HepG2 (cell line): ENCODE results near the gene MYADML2. TPM values are rescaled to one million over a fixed set of nuclear protein-coding genes. Genes with fewer than 3 reads are reported as not detected.

Experiments used
- ARHGAP35 ChIP-seq: sonication (generic); formaldehyde crosslinking; IDR thresholded peaks from 2 replicates; pipeline ENCODE4 v1.9.0; 2022; ENCODE audit warnings: mild to moderate bottlenecking, inconsistent platforms, moderate library complexity, missing genetic modification reagents, borderline replicate concordance
- ASH2L ChIP-seq: fragments of 300-600, 200-600 bp; sonication (generic); IDR thresholded peaks from 2 replicates; pipeline ENCODE4 v1.7.0; 2017; ENCODE audit warnings: low read depth, mild to moderate bottlenecking, moderate library complexity, mixed read lengths, low read length; ENCODE audit not compliant: insufficient read length
- CENPBD1 ChIP-seq: sonication (generic); formaldehyde crosslinking; IDR thresholded peaks from 2 replicates; pipeline ENCODE4 v1.8.0; 2022; ENCODE audit warnings: missing genetic modification reagents, low read depth, mild to moderate bottlenecking, borderline replicate concordance
- FIP1L1 ChIP-seq: fragments of 200-400 bp; formaldehyde crosslinking; IDR thresholded peaks from 2 replicates; pipeline ENCODE4 v1.6.1; 2018; ENCODE audit warnings: low read depth, mild to moderate bottlenecking, low read length, moderate library complexity, borderline replicate concordance; ENCODE audit not compliant: insufficient read depth
- FOSL2 ChIP-seq: sonication (generic); formaldehyde crosslinking; IDR thresholded peaks from 2 replicates; pipeline ENCODE4 v1.4.0; 2020; ENCODE audit warnings: missing genetic modification reagents
- GZF1 ChIP-seq: sonication (generic); formaldehyde crosslinking; IDR thresholded peaks from 2 replicates; pipeline ENCODE4 v1.5.1; 2020; ENCODE audit warnings: mild to moderate bottlenecking, missing genetic modification reagents
- KDM3A ChIP-seq: IDR thresholded peaks from 2 replicates; pipeline ENCODE4 v1.6.1; 2018; ENCODE audit warnings: low read depth, missing compliant biosample characterization
- MZF1 ChIP-seq: sonication (generic); formaldehyde crosslinking; IDR thresholded peaks from 2 replicates; pipeline ENCODE4 v1.8.1; 2023; ENCODE audit warnings: mild to moderate bottlenecking, missing genetic modification reagents, borderline replicate concordance
- PTBP1 ChIP-seq: fragments of 200-400 bp; formaldehyde crosslinking; IDR thresholded peaks from 2 replicates; pipeline ENCODE4 v1.6.1; 2018; ENCODE audit warnings: low read length, low read depth; ENCODE audit not compliant: poor library complexity, severe bottlenecking
- REL ChIP-seq: sonication (generic); formaldehyde crosslinking; conservative IDR thresholded peaks from 2 replicates; pipeline ENCODE4 v1.8.0; 2022; ENCODE audit warnings: mild to moderate bottlenecking, missing genetic modification reagents, moderate library complexity
- RFX5 ChIP-seq: IDR thresholded peaks from 2 replicates; pipeline ENCODE4 v1.6.1; 2011; ENCODE audit warnings: low read depth, low read length, improper control_type of control experiment
- SRSF1 ChIP-seq: fragments of 200-400 bp; formaldehyde crosslinking; optimal IDR thresholded peaks from 2 replicates; pipeline ENCODE3; 2017; ENCODE audit warnings: mild to moderate bottlenecking, low read depth, low read length, moderate library complexity
- TEAD3 ChIP-seq: optimal IDR thresholded peaks from 2 replicates; pipeline ENCODE3; 2016; ENCODE audit warnings: borderline replicate concordance
- XBP1 ChIP-seq: sonication (generic); formaldehyde crosslinking; IDR thresholded peaks from 2 replicates; pipeline ENCODE4 v1.5.0; 2020; ENCODE audit warnings: missing genetic modification reagents
- ZBTB38 ChIP-seq: sonication (generic); formaldehyde crosslinking; IDR thresholded peaks from 2 replicates; pipeline ENCODE4 v1.5.1; 2020; ENCODE audit warnings: mild to moderate bottlenecking, missing genetic modification reagents
- ZFP37 ChIP-seq: sonication (generic); formaldehyde crosslinking; IDR thresholded peaks from 2 replicates; pipeline ENCODE4 v1.4.0; 2020; ENCODE audit warnings: missing genetic modification reagents, borderline replicate concordance
- ZFY ChIP-seq: sonication (generic); formaldehyde crosslinking; IDR thresholded peaks from 2 replicates; pipeline ENCODE4 v1.4.0; 2020; ENCODE audit warnings: missing genetic modification reagents
- ZNF552 ChIP-seq: sonication (generic); formaldehyde crosslinking; IDR thresholded peaks from 2 replicates; pipeline ENCODE4 v1.9.0; 2022; ENCODE audit warnings: missing genetic modification reagents, mild to moderate bottlenecking, borderline replicate concordance
- ZNF597 ChIP-seq: sonication (generic); formaldehyde crosslinking; IDR thresholded peaks from 2 replicates; pipeline ENCODE4 v1.5.0; 2020; ENCODE audit warnings: missing genetic modification reagents
- ZNF652 ChIP-seq: IDR thresholded peaks from 2 replicates; pipeline ENCODE4 v1.6.1; 2016; ENCODE audit warnings: low read depth, borderline replicate concordance
- ZNF766 ChIP-seq: sonication (generic); formaldehyde crosslinking; IDR thresholded peaks from 2 replicates; pipeline ENCODE4 v1.5.0; 2020; ENCODE audit warnings: missing genetic modification reagents, borderline replicate concordance
- ZNF775 ChIP-seq: sonication (generic); formaldehyde crosslinking; IDR thresholded peaks from 2 replicates; pipeline ENCODE4 v1.4.0; 2020; ENCODE audit warnings: missing genetic modification reagents, mild to moderate bottlenecking, moderate library complexity, borderline replicate concordance
- ZNF841 ChIP-seq: sonication (generic); formaldehyde crosslinking; IDR thresholded peaks from 2 replicates; pipeline ENCODE4 v1.8.1; 2023; ENCODE audit warnings: missing genetic modification reagents, borderline replicate concordance
- ZSCAN22 ChIP-seq: sonication (generic); formaldehyde crosslinking; IDR thresholded peaks from 2 replicates; pipeline ENCODE4 v1.4.0; 2020; ENCODE audit warnings: mild to moderate bottlenecking, missing genetic modification reagents
- ZSCAN30 ChIP-seq: sonication (generic); formaldehyde crosslinking; IDR thresholded peaks from 2 replicates; pipeline ENCODE4 v1.5.0; 2020; ENCODE audit warnings: mild to moderate bottlenecking, missing genetic modification reagents
- polyA plus RNA-seq, 8 experiments: library from polyadenylated mRNA; depleted of rRNA in 3 of 8; stranded (reverse) in 7 of 8; unstranded in 1 of 8; fragments of >200 nt; fragmentation: Illumina TruSeq in 4 of 8; extraction: Trizol in 4 of 8; gene quantifications; 2 replicates each; pipeline versions ENCODE4 v1.2.1 to v1.2.3, GENCODE V29; 2011 to 2016; ENCODE audit warnings: low read depth in 4 of 8, missing spikeins in 1 of 8, mixed read lengths in 1 of 8; ENCODE audit not compliant: insufficient read depth in 1 of 8
- total RNA-seq, 5 experiments: library from RNA; depleted of rRNA; stranded (reverse); fragments of >200 nt; fragmentation: Illumina TruSeq; extraction: Trizol; gene quantifications; 2 replicates each; pipeline ENCODE4 v1.2.3, GENCODE V29; 2016; ENCODE audit warnings: low read depth in 1 of 5
- TF ChIP-seq, protein P1 (sequence below): sonication (generic); formaldehyde crosslinking; IDR thresholded peaks from 2 replicates; pipeline ENCODE4 v1.9.0; 2021; ENCODE audit warnings: missing genetic modification reagents, borderline replicate concordance

Gene MYADML2
- total and polyA plus RNA-seq, 2 of the 13 experiments (the other 11 are each of a cell fraction or from before 2014, with no cell fraction given): not detected

DNA sequence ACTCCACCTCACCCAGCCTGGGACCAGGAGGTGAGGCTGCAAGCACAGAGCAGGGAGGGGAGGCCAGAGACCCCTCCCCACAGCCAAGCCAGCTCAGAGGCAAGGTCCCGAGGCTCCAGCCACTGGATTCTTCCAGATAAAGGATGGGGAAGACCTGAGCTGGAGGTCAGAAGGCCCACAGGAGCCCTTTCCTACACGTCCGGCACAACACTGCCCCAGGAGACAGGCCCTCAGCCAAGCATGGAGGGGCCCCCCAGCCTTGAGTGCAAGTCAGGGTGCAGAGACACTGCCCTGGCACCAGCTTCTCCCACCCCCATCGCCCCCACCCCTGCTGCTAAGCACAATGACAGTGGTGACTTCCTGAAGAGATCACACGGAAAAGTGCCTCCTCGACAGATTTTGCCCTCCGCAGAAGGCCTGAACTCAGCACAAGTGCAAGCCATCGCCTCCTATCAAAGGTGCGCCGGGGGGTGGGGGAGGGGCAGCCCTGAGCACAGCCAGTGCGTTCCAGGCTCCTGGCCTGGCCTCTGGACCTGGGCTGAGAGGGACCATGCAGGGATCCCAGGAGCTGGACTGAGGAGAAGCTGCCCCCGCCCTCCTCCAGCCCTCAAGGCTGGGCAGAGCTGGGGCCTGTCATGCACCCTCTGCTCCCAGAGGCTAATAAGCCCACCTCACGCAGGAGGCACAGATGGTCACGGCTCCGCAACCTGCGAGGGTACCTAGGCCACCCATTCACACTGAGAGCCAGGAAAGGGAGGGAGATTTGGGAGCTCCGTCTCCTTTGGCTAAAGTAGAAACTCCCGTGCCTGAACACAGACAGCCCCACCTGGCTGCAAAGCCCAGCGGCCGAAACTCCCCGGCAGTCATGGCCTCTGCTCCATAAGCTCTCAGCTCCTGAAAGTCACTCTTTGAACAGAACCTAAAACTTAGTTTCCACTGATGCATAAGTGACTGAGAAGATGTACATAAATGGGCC, 22.2 kb downstream of the MYADML2 start (continued):
- TF ChIP-seq ZNF766 (no peak), ZSCAN30 (CRISPR knock-in tag) (no peak), PTBP1 (no peak), SRSF1 (no peak), XBP1 (CRISPR knock-in tag) (no peak), ZNF775 (CRISPR knock-in tag) (no peak), ZNF652 (no peak), ZFY (CRISPR knock-in tag) (peak; percentile 37; the same call in 1 of the 2 replicates), FIP1L1 (no peak), ZNF552 (CRISPR knock-in tag) (no peak), ARHGAP35 (CRISPR knock-in tag) (no peak; the same call in 1 of the 2 replicates), MZF1 (CRISPR knock-in tag) (no peak), ZNF597 (no peak), ASH2L (no peak), CENPBD1 (CRISPR knock-in tag) (no peak), REL (CRISPR knock-in tag) (no peak), ZFP37 (CRISPR knock-in tag) (no peak), ZBTB38 (peak; percentile 59; the same call in 1 of the 2 replicates), TEAD3 (CRISPR knock-in tag) (peak; percentile 82), FOSL2 (no peak), KDM3A (CRISPR knock-in tag) (no peak), ZSCAN22 (no peak), GZF1 (CRISPR knock-in tag) (no peak), ZNF841 (CRISPR knock-in tag) (no peak), RFX5 (0 out of 2 replicates have a peak, but pooled peaks have one; percentile 13)
- TF ChIP-seq, protein P1, sequence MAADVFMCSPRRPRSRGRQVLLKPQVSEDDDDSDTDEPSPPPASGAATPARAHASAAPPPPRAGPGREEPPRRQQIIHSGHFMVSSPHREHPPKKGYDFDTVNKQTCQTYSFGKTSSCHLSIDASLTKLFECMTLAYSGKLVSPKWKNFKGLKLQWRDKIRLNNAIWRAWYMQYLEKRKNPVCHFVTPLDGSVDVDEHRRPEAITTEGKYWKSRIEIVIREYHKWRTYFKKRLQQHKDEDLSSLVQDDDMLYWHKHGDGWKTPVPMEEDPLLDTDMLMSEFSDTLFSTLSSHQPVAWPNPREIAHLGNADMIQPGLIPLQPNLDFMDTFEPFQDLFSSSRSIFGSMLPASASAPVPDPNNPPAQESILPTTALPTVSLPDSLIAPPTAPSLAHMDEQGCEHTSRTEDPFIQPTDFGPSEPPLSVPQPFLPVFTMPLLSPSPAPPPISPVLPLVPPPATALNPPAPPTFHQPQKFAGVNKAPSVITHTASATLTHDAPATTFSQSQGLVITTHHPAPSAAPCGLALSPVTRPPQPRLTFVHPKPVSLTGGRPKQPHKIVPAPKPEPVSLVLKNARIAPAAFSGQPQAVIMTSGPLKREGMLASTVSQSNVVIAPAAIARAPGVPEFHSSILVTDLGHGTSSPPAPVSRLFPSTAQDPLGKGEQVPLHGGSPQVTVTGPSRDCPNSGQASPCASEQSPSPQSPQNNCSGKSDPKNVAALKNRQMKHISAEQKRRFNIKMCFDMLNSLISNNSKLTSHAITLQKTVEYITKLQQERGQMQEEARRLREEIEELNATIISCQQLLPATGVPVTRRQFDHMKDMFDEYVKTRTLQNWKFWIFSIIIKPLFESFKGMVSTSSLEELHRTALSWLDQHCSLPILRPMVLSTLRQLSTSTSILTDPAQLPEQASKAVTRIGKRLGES (CRISPR knock-in tag): no peak
